Transverse colon (tissue), 4 donors: ENCODE data around the gene AKR1B1. TPM values are rescaled to one million over a fixed set of nuclear protein-coding genes. Genes with fewer than 3 reads are reported as not detected.

Experiments
- DNase-seq: peaks from one replicate; pipeline ENCODE4 v3.0.0-alpha.2; 2019
- H3K27ac ChIP-seq, 4 donors: fragments of 200-600 bp; sonication (generic); 2 replicates each; pipeline ENCODE4 v1.5.1; 2016 to 2018; ENCODE audit warnings: inconsistent platforms in 4 of 4
- H3K27me3 ChIP-seq: fragments of 200-600 bp; sonication (generic); 2 replicates; pipeline ENCODE4 v1.5.1; 2017; ENCODE audit warnings: inconsistent platforms
- H3K36me3 ChIP-seq, 4 donors: fragments of 200-600 bp; sonication (generic); 2 replicates each; pipeline ENCODE4 v1.5.1; 2017 to 2019; ENCODE audit warnings: inconsistent platforms in 4 of 4
- H3K4me1 ChIP-seq, 4 donors: fragments of 200-600 bp; sonication (generic); 2 replicates each; pipeline ENCODE4 v1.5.1; 2017 to 2020; ENCODE audit warnings: inconsistent platforms in 4 of 4
- H3K4me3 ChIP-seq, 4 donors: fragments of 200-600 bp; sonication (generic); 1 replicate in 1 of 4; 2 replicates in 3 of 4; pipeline versions ENCODE4 v1.5.1 to v1.6.1; 2017 to 2019; ENCODE audit warnings: inconsistent platforms in 4 of 4
- H3K9me3 ChIP-seq, 2 donors: fragments of 200-600 bp; sonication (generic); 2 replicates each; pipeline ENCODE4 v1.5.1; 2017 to 2019; ENCODE audit warnings: inconsistent platforms in 2 of 2
- EP300 ChIP-seq: sonication (generic); formaldehyde crosslinking; IDR thresholded peaks from one replicate; pipeline ENCODE4 v1.6.1; 2017; ENCODE audit warnings: antibody characterized with exemption, low read depth
- POLR2A ChIP-seq: fragments of 450-650 bp; IDR thresholded peaks from one replicate; pipeline ENCODE4 v1.6.1; 2016; ENCODE audit warnings: antibody characterized with exemption, mild to moderate bottlenecking, moderate library complexity
- POLR2AphosphoS5 ChIP-seq, 3 donors: sonication (generic); formaldehyde crosslinking; IDR thresholded peaks; one replicate each; pipeline ENCODE4 v1.6.1; 2016; ENCODE audit warnings: antibody characterized with exemption in 3 of 3
- WGBS, 2 donors: methylation state at CpG; one replicate each; pipeline ENCODE4 v1.1.5; 2018; ENCODE audit warnings: low coverage in 1 of 2; 5-methylcytosine and 5-hydroxymethylcytosine counted together
- in situ Hi-C, 4 donors: fragments of 200-750 bp; cut with MboI; loops; one replicate each; pipeline versions ENCODE4 v1.15.0 to v1.15.1; 2017; ENCODE audit warnings: low sequenced_read_pairs in 3 of 4, low pct_ligation_motif_present in 1 of 4, low pct_unique_long_range_greater_than_20kb in 1 of 4
- intact Hi-C: fragments of 100-400 bp; cut with DNase I; formaldehyde crosslinking; loops from one replicate; pipeline ENCODE4 v1.15.1; 2023; ENCODE audit warnings: low total_unique reads
- total RNA-seq, 4 donors: library from RNA; depleted of rRNA; stranded (reverse); fragments of >200 nt; gene quantifications; one replicate each; pipeline ENCODE4 v1.1.0, GENCODE V29; 2016
- TF ChIP-seq, protein P1 (sequence below), 5 experiments: fragments of 200-600 bp in 3 of 5; fragments of 450-650 bp in 2 of 5; sonication (generic) in 3 of 5; IDR thresholded peaks; 1 replicate in 2 of 5; 2 replicates in 3 of 5; pipeline ENCODE4 v1.5.1; 2016 to 2017; ENCODE audit warnings: antibody characterized with exemption in 5 of 5, inconsistent platforms in 3 of 5, mild to moderate bottlenecking in 2 of 5, moderate library complexity in 1 of 5

Gene AKR1B1
- total RNA-seq, 4 donors from 2014 or later = 6.4 to 37.2 (median 19.4) TPM

DNA sequence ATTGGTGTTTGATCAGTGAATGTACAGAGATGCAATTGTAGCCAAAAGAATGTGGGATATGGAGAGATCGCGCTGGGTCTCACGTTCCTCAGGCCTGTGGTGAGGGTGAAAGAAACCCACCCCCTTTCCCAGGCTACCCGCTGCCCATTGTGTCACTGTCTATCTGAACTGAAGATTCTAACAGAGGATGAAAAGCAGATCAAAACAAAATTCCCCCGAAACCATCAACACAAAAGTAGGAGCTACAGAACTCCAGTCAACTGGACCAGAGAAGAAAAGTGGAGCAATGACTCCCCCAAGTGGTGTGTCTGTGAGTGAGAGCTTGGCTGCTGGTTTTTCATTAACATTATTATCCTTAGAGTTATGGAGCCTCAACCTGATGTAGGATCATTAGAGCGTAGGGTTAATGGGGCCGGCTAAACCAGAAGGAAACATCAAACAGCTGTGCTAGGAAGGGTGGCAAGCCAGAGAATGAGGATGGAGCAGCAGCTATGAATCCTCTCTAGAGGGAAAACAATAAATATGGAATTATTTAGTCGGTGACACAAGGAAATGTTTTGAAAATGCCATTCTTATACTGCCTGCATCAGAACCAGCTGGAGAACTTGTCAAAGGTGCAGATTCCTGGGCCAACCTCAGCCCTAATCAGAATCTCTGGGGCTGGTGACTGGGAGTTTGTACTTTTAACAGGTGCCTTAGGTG, 38.3 kb downstream of the AKR1B1 start:
- Histone ChIP-seq H3K36me3 (no peaks in the 10 kb centered on the region), H3K27ac (no peak overlapping the region), H3K4me1 (peaks cover 0 to 23% (median 0%) of the 10 kb centered on the region in 4 donors), H3K27me3 (no peaks in the 10 kb centered on the region), H3K4me3 (no peak overlapping the region), H3K9me3 (no peaks in the 10 kb centered on the region)
- 48 to 56% methylated on average over 5 to 8 of the region's 8 CpGs for WGBS, 2 donors
- intact Hi-C loops (no loop called here), in situ Hi-C loops (no loop called here)
- DNase-seq = peak; percentile 54
- TF ChIP-seq, protein P1, sequence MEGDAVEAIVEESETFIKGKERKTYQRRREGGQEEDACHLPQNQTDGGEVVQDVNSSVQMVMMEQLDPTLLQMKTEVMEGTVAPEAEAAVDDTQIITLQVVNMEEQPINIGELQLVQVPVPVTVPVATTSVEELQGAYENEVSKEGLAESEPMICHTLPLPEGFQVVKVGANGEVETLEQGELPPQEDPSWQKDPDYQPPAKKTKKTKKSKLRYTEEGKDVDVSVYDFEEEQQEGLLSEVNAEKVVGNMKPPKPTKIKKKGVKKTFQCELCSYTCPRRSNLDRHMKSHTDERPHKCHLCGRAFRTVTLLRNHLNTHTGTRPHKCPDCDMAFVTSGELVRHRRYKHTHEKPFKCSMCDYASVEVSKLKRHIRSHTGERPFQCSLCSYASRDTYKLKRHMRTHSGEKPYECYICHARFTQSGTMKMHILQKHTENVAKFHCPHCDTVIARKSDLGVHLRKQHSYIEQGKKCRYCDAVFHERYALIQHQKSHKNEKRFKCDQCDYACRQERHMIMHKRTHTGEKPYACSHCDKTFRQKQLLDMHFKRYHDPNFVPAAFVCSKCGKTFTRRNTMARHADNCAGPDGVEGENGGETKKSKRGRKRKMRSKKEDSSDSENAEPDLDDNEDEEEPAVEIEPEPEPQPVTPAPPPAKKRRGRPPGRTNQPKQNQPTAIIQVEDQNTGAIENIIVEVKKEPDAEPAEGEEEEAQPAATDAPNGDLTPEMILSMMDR (IDR thresholded peaks at IDR 0.05) = peak; percentile 53 to 68 (median 58)
- TF ChIP-seq POLR2A = no peak
- no peak for TF ChIP-seq POLR2AphosphoS5 (IDR thresholded peaks at IDR 0.05)
- no peak for TF ChIP-seq EP300

DNA sequence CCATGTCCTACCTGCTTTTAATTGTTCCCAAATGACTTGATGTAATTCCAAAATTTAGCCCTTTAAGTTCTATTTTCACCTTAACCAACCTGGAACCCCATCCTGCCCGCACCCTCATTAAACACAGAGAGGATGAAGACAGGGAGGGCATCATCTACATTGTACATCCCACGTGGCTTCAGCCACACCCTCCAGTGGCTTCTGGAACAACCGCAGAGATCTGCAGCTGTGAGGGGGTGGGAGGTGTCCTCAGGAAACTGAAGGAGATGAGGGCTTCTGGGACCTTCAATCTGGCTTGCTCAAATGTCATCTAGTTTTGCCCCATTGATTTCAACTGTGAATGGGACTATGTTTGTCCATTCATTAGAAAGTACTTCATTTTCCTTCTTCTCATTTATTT, 39.0 kb downstream of the AKR1B1 start:
- Histone ChIP-seq H3K9me3 (no peaks in the 10 kb centered on the region), H3K36me3 (no peaks in the 10 kb centered on the region), H3K27me3 (no peaks in the 10 kb centered on the region), H3K4me1 (peaks cover 0 to 23% (median 0%) of the 10 kb centered on the region in 4 donors), H3K27ac (no peak overlapping the region), H3K4me3 (no peak overlapping the region)
- intact Hi-C loops = no loop called here
- no peak for TF ChIP-seq POLR2A
- TF ChIP-seq, protein P1 (IDR thresholded peaks at IDR 0.05) = no peak
- no peak for TF ChIP-seq POLR2AphosphoS5 (IDR thresholded peaks at IDR 0.05)
- TF ChIP-seq EP300 = no peak
- WGBS, 2 donors = 47 to 53% methylated on average over 3 of the region's 3 CpGs
- DNase-seq = no peak
- in situ Hi-C loops = no loop called here

DNA sequence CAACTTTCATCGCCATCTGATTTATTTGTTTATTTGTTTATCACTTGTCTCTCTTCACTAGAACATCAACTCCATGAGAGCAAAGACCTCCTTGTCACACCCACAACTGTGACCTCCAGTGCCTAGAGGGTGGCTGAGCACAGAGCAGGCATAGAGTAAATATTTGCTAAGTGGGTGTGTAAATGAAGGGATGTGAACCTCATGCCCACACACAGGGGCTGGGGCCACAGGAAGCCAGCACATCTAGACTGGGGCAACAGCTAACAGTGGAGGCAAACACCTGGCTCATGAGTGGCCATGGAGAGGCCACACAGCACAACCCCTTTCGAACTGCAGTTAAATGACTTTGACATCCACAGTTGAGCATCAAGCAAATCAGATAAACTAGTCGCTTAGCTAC, 39.8 kb downstream of the AKR1B1 start:
- peaks cover 0 to 23% (median 0%) of the 10 kb centered on the region in 4 donors for H3K4me1 ChIP-seq
- no peaks in the 10 kb centered on the region for H3K9me3 ChIP-seq
- H3K4me3 ChIP-seq = no peak overlapping the region
- H3K27me3 ChIP-seq = no peaks in the 10 kb centered on the region
- TF ChIP-seq POLR2AphosphoS5 (IDR thresholded peaks at IDR 0.05) (no peak), POLR2A (no peak), EP300 (no peak)
- TF ChIP-seq, protein P1 (IDR thresholded peaks at IDR 0.05) = no peak
- 69 to 75% methylated on average over 1 to 3 of the region's 3 CpGs for WGBS, 2 donors
- in situ Hi-C loops = no loop called here
- peak; percentile 22 for DNase-seq
- H3K27ac ChIP-seq = no peak overlapping the region
- intact Hi-C loops = no loop called here
- H3K36me3 ChIP-seq = no peaks in the 10 kb centered on the region

DNA sequence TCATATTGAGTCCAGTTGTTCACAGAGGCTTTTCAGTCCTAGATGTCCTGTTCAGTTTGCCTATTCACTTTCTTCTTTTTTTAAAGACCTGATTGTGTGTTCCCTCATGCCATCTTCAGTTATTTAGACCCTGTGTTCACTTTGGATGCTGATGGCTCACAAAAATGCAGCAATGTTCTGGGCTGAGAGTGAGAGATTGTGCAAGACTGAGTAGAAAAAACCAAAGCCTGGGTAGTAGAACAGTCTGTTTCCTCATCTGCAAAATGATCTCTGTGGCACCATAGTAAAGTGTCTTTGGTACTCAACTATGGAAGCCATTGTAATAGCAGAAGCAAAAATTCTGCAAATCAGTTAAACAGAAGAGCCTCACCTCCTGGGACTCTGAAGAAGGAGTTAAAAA, 43.2 kb downstream of the AKR1B1 start:
- H3K27me3 ChIP-seq = no peaks in the 10 kb centered on the region
- no peak for DNase-seq
- intact Hi-C loops = no loop called here
- TF ChIP-seq EP300 (no peak), POLR2A (no peak), POLR2AphosphoS5 (IDR thresholded peaks at IDR 0.05) (no peak)
- TF ChIP-seq, protein P1 (IDR thresholded peaks at IDR 0.05) = no peak
- peaks cover 0 to 9% (median 0%) of the 10 kb centered on the region in 4 donors for H3K4me1 ChIP-seq
- no peaks in the 10 kb centered on the region for H3K36me3 ChIP-seq
- H3K9me3 ChIP-seq = no peaks in the 10 kb centered on the region
- in situ Hi-C loops = no loop called here
- no peak overlapping the region for H3K4me3 ChIP-seq
- H3K27ac ChIP-seq = no peak overlapping the region
